GM18867 (cell line): ENCODE measurements around the gene UGCG.
"Not testable (repeated sequence)": the region's sequence is repeated elsewhere in the genome, so short reads cannot be mapped to it uniquely, and the experiment has no call there.

Experiments used
- ATAC-seq: cut with Tn5 transposase; IDR thresholded peaks from one replicate; pipeline ENCODE4 v1.9.1; 2021; ENCODE audit warnings: mild to moderate bottlenecking, moderate library complexity; ENCODE audit not compliant: unreplicated experiment

UGCG gene

GRCh38 chr9:111890334-111890733 is 6.3 kb upstream of the UGCG start:
- ATAC-seq, result no peak

DNA sequence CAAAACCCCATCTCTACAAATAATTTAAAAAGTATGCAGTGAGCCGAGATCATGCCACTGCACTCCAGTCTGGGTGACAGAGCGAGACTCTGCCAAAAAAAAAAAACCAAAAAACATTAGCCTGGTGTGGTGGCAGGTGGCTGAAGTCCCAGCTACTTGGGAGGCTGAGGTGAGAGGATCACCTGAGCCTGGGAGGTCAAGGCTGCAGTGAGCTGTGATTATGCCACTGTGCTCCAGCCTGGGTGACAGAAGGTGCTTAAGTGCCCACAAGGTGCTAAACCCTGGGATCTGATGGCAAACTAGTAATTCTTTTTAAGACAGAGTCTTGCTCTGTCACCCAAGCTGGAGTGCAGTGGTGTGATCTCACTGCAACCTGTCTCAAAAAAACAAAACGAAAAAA is 5.7 kb upstream of the UGCG start:
- not testable (repeated sequence) for ATAC-seq

DNA sequence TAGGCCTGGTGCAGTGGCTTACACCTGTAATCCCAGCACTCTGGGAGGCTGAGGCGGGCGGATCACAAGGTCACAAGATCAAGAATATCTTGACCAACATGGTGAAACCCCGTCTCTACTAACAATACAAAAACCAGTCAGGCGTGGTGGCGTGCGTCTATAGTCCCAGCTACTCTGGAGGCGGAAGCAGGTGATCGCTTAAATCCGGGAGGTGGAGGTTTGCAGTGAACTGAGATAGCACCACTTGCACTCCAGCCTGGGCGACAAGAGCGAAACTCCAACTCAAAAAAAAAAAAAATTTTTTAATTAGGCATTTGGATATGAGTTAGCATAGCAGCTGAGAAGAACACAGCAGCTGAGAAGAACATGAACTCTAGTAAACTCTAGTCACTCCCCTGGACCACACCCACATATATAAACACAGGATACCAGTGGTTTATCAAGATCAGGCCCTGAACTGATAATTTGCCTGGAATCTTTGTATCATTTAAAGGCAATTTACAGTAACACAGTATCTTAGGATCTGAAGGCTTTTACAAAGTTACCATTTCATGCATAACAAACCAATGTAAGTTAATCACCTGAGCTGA is 4.6 kb upstream of the UGCG start:
- no peak for ATAC-seq

DNA sequence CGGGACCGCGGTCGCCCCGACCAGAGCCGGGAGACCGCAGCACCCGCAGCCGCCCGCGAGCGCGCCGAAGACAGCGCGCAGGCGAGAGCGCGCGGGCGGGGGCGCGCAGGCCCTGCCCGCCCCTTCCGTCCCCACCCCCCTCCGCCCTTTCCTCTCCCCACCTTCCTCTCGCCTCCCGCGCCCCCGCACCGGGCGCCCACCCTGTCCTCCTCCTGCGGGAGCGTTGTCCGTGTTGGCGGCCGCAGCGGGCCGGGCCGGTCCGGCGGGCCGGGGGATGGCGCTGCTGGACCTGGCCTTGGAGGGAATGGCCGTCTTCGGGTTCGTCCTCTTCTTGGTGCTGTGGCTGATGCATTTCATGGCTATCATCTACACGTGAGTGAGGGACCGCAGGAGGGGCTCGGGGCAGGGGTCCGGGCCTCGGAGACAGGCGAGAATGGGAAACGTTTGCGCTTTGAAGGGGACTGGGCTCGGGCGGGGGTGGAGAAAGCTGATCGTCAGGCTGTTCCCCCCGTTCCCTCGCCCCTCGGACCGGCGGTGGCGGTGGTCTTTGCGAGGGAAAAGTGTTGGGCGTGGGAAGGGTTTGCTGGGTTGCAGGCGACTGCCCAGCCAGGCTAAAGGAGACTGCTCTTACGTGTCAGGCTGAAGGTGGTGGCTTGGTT is 457 bp downstream of the UGCG start:
- ATAC-seq, result peak; percentile 48

DNA sequence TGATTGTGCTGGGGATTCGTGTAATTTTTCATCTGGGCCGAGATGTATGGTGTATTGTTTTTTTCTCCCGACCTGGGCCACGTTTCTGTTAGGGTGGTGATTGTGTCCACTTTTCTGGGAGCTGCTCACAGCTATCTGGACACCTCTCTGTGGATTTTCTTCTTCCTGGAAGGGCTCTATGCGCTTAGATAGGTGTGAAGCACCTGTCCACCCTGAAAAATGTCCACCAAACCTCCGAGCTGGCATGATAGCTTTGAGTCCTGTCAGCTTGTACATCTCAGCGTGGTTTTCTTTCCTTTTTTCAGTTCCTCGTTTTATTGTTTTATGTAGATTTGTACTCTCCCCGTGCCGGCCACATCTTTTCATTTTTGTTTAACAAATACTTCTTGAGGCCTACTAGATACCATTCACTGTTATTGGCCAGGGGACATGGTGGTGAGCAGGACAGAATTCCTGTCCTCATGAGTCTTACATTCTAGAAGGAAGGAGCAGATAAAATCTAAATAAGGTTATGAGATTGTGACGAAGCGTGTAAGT is 1.1 kb downstream of the UGCG start:
- ATAC-seq, result peak; percentile 38

GRCh38 chr9:111898331-111899096 is 1.9 kb downstream of the UGCG start:
- no peak for ATAC-seq

DNA sequence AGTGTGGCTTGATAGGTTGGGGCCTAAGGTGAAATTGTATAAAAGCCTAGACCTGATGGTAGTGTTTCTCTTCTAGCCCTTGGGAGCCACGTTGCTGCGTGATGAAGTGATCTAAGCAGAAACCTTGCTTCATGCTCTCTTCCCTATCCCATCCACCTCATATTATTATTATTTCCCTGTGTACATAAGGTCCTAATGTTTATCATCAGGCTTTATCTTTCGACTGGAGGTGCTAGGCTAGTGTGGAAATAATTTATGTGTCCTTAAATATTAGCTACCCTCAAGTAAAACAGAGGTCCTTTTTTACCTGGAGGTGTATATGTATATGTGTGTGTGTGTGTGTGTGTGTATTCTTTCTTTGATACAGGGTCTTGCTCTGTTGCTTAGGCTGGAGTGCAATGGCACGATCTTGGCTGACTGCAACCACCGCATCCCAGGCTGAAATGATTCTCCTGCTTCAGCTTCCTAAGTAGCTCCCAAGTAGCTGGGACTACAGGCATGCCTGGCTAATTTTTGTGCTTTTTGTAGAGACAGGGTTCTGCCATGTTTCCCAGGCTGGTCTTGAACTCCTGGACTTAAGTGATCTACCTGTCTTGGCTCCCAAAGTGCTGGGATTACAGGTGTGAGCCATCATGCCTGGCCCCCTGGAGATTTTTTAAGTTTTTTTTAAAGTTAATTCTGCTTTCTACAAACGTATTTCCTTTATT is 3.7 kb downstream of the UGCG start:
- ATAC-seq, result no peak

GRCh38 chr9:111900858-111901612 is 4.4 kb downstream of the UGCG start:
- ATAC-seq, result no peak

DNA sequence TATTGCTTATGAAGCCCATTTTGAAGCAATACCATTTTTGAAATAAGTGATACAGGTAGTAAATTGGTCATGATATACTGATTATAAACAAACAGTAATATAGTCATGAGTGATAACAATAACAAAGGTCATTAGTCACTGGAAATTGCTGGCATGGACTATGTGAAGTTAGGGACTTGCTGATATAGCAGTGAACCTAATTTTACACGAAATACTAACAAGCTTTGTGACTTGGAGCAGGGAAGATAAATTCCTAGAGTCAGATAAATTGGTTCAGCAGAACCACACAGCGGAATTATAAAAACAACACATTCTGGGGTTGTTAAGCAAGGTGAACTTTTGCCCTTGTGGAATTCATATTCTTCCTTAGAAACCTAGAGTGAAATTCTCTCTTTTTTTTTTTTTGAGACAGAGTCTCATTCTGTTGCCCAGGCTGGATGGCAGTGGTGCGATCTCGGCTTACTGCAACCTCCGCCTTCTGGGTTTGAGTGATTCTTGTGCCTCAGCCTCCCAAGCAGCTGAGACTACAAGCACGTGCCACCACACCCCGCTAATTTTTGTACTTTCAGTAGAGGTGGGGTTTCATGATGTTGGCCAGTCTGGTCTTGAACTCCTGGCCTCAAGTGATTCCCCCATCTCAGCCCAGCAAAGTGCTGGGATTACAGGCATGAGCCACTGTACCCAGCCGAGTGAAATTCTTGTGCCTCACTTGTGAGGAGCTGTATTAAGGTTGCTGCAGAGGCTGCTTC is 6.0 kb downstream of the UGCG start:
- no peak for ATAC-seq

DNA sequence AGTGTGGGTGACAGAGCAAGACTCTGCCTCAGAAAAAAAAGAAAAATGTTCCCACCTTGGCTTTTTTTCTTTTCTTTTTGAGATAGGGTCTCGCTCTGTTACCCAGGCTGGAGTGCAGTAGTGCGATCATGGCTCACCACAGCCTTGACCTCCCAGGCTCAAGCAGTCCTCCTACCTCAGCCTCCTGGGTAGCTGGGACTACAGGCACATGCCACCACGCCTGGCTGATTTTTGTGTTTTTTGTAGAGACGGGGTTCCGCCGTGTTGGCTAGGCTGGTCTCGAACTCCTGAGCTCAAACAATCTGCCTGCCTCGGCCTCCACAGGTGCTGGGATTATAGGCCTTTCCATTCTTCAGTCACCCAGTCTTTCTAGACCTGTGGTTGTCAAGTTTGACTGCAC is 6.9 kb downstream of the UGCG start:
- not testable (repeated sequence) for ATAC-seq

- ATAC-seq, result no peak
Measured at GRCh38 chr9:111904026-111904425, 7.4 kb downstream of the UGCG start.

- ATAC-seq, result no peak
Measured at GRCh38 chr9:111904891-111905291, 8.3 kb downstream of the UGCG start.

GRCh38 chr9:111907147-111907546 is 10.5 kb downstream of the UGCG start:
- no peak for ATAC-seq

- no peak for ATAC-seq
Measured at GRCh38 chr9:111909444-111909843, 12.8 kb downstream of the UGCG start.

DNA sequence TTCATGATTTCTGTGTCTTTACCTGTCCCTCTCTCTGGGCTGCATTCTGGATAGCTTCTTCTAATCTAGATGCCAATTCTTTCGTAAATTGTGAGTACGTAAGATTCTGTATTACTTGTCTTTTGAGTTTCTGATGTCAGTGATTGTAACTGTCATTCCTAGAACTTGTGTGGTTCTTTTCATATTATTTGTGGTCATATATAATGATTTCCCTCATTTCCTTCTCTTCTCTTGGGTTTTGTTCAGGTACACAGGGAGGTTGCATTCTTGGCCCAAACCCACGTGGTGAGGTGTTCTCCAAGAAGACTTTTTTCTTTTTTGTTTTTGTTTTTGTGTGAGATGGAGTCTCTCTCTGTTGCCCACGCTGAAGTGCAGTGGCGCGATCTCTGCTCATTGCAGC is 13.8 kb downstream of the UGCG start:
- ATAC-seq, result no peak

GRCh38 chr9:111913159-111913558 is 16.5 kb downstream of the UGCG start:
- no peak for ATAC-seq

DNA sequence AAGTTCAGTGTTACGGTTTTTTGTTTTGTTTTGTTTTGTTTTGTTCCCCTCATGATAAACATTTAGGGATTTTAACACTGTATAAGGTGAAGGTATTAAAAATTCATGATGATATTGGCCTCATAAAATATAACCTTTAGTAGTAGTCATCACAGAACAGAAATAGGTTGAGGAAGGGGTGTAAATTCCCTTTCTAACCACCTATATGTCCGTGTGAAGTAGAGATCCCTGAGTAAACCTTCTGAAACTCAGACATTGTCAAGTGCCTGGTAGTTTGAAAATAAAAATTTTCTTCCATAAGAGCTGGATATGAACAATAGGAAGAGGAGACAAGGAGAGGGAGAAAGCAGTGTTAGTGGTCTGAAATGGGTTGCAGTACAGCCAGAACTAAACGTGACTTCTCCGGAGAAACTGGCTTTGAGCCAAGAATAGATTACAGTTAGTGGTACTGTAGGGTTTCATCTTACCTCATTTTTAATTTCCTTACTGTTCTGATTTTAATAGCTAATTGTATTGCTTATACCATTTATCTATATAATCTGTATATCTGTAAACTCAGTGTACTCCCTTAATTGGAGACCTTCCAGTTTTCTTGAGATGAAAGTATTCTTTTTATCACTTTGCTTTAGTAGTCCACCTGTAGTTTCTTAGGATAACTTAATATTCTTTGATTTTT is 18.3 kb downstream of the UGCG start:
- ATAC-seq, result no peak

GRCh38 chr9:111915425-111915758 is 18.8 kb downstream of the UGCG start:
- ATAC-seq, result peak; percentile 31

DNA sequence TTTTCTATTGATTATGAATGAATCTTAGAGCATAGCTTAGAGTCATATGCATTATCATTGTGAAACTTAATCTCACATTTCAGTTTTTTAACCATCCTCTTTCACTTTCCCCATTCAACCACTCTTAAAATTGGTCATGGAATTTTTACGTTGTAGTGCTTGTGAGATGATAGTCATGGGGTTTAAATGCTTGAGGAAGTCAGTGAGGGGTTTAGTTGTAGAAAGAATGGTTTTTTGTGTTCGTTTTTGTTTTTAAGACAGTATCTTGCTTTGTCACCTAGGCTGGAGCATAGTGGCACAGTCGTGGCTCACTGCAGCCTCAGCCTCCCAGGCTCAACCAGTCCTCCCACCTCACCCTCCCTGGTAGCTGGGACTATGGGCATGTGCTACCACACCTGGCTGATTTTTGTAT is 19.6 kb downstream of the UGCG start:
- peak; percentile 62 for ATAC-seq
